ENCODE results near the gene NDST3. TPM values are rescaled to one million over a fixed set of nuclear protein-coding genes. Genes with fewer than 3 reads are reported as not detected.

NDST3 gene
- total RNA-seq, 2 donors from 2014 or later = not detected

DNA sequence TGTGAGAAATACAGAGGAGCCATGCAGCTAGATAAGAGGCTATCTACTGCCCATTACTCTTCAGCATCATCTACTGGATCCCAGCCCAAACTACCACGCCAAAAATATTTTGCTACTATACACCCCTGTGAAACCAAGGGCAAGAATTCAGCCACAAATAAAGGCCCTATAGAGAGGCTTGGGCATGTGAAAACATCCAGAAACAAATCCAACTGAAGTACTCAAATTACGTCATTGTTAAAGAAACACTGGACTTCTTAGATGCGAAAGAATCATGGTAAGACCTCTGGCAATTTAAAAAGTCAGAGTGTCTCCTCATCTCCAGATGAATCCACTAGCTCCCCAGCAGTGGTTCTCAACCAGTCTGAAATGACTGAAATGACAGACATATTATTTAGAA is 12.8 kb downstream of the NDST3 start:
- no peak for ATAC-seq
- Mint-ChIP-seq H3K27ac (no peak overlapping the region), H3K9me3 (peaks cover 3 to 8% of the 10 kb centered on the region in 2 donors), H3K36me3 (peaks cover 0 to 4% of the 10 kb centered on the region in 2 donors)
- DNase-seq (ENCODE audit: low spot score in 2 of 2) = no peak

DNA sequence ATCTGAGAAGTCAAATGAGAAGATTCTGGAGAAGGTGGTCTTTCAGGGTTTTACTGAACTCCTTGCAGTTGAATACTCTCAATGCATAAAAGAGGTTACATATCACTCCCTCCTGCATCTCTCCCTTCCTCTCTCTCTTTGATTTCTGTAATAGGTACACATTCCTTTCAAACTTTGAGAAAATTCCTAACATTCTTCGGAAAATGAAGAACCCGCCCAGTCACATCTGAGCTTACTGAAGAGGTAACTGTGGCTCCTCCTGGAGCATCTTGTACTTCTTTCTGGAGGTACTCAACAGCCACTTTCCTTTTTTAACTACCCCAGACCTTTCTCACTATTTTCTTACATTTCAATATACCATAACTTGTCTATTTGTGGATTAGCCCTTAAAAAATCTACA is 24.7 kb downstream of the NDST3 start:
- Mint-ChIP-seq H3K9me3 (peaks cover 3% of the 10 kb centered on the region in 2 donors), H3K36me3 (no peaks in the 10 kb centered on the region), H3K27ac (no peak overlapping the region)
- DNase-seq (ENCODE audit: low spot score in 2 of 2) (no peak), ATAC-seq (no peak)

DNA sequence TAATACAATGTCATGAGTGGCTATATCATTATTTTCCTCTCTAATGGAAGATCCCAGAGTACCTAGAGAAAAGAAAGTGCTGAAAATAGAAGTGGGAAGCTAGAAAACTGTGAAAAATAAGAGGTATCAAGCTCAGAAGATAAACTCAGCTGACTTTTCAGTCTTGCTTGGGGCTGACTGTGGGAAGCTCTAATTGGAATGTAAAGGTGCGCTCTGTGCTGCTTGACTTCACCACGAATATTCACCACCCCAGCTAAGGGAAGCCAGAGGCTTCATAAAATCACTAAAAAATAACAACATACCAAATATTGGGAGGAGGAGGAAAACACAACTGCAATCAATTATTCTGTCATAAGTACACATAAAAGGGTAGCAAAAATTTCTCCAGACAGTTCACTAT is 25.1 kb downstream of the NDST3 start:
- no peak for DNase-seq (ENCODE audit: low spot score in 2 of 2)
- Mint-ChIP-seq H3K27ac (no peak overlapping the region), H3K36me3 (no peaks in the 10 kb centered on the region), H3K9me3 (peaks cover 3% of the 10 kb centered on the region in 2 donors)
- no peak for ATAC-seq

DNA sequence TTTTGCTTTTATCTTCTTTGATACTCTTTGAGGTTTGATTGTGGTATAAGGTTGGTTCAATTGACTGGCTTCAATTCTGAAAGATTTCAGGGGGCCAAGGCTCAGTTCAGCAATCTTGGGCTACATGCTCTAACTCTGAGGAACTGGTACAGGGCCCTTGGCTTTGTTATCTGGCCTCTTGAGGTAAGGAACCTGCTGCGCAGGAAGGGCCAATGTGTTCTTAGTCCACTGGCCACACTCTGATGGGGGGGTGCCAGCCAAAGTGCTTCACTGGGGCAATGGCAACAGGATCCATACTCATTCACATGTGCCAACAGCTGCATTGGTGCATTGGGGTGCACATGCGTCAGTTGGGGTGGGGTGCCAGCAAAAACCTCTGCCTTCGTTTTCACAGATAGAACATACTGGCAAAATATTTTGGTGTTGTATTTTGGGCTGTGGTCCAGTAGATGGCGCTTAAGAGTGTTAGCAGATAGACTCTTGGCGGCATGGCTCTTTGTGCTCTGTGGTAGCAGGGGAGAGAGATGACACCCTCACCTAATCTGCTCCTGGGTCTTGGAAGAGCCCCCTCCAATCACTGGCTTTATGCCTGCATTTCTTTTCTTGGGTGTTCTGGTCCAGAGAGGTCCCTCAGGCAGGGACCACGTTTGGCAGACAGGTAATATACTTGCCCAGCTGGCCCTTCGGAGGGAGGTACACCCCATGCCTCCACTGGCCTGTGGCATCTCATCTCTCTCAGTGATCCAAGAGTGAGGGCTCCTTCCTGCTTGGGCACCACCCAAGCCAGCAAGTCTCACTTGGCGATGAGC is 42.9 kb downstream of the NDST3 start:
- Mint-ChIP-seq H3K36me3 (peaks cover 0 to 5% of the 10 kb centered on the region in 2 donors), H3K27ac (no peak overlapping the region), H3K9me3 (peaks cover 0 to 11% of the 10 kb centered on the region in 2 donors)
- DNase-seq (ENCODE audit: low spot score in 2 of 2) = peak in 1 of 2 donors; percentile 10
- ATAC-seq = peak in 1 of 2 donors; percentile 58

DNA sequence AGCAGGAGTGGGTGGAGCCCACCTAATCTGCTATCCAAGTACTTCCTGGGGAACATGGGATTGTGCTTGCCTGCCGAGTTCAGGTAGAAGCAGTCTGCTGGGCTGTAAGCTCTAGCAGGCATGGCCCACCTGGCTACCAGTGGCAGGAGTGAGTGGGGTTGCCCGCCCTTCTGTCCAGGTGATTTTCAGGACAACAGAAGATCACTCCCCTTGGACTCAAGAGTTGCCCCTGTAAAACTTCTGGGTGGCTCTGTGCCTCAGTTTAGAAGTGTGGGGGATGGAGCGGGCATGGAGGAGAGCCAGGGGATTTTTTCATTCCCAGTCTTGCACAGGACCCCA is 43.5 kb downstream of the NDST3 start:
- Mint-ChIP-seq H3K36me3 (peaks cover 0 to 5% of the 10 kb centered on the region in 2 donors), H3K9me3 (peaks cover 0 to 7% of the 10 kb centered on the region in 2 donors), H3K27ac (no peak overlapping the region)
- DNase-seq (ENCODE audit: low spot score in 2 of 2) = no peak
- no peak for ATAC-seq

DNA sequence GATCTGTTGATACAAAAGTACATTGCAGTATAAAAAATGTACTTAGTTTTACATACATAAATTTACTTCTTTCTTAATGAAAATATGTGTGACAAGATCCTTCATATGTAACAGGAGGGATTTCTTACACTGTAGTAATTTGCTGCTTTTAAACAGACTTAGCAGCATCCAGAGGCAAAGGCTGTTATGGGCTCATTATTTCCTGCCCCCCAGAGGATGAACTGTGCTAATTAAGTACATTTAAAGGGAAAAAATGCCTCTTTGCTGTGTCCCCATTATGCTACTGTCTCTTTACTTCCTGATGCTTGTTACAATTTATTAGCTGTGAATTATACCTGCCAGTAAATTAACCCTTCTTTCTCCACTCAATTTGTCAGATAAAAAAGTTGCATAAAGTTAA is 47.1 kb downstream of the NDST3 start:
- peaks cover 0 to 3% of the 10 kb centered on the region in 2 donors for H3K9me3 Mint-ChIP-seq
- ATAC-seq (no peak), DNase-seq (ENCODE audit: low spot score in 2 of 2) (no peak)
- no peak overlapping the region for H3K27ac Mint-ChIP-seq
- H3K36me3 Mint-ChIP-seq = peaks cover 0 to 5% of the 10 kb centered on the region in 2 donors

DNA sequence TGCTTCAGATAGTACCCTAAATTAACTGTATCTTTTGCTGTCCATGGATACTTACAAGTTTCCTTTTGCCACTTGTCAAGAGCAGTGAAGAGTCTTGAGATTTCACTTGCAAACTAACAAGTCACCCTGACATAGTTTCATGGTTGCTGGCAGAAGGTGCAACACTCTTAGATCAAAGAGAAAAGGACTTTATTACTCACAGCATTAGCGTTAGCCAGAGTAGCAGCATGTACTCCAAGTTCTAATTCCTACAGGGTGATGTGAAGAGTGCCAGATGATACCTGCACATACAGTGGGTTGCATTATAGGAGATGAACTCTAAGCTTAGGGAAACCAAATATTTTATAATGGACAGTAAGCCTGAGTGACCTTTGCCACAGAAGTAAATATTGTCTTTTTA is 47.9 kb downstream of the NDST3 start:
- Mint-ChIP-seq H3K36me3 (no peaks in the 10 kb centered on the region), H3K9me3 (no peaks in the 10 kb centered on the region), H3K27ac (no peak overlapping the region)
- ATAC-seq = no peak
- no peak for DNase-seq (ENCODE audit: low spot score in 2 of 2)

DNA sequence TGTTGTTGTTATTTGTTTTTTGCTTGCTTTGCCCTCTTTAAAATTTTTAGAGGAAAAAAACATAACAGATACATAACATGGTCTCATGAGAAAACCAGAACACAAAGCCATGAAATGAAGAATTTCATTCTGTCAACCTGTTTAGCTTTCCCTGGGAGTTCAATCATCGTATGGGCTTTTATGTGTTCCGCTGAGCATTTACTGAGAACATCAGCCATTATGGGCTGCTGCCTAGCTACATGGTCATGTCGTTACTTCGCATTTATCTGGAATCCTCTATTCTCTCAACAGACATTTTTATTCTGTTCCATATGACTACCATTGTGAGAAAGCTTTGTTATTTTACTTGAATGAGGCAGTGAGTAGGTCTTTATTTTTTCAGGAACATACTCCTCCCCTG is 51.4 kb downstream of the NDST3 start:
- DNase-seq (ENCODE audit: low spot score in 2 of 2) = no peak
- no peak for ATAC-seq
- no peaks in the 10 kb centered on the region for H3K9me3 Mint-ChIP-seq
- H3K36me3 Mint-ChIP-seq = no peaks in the 10 kb centered on the region
- no peak overlapping the region for H3K27ac Mint-ChIP-seq

DNA sequence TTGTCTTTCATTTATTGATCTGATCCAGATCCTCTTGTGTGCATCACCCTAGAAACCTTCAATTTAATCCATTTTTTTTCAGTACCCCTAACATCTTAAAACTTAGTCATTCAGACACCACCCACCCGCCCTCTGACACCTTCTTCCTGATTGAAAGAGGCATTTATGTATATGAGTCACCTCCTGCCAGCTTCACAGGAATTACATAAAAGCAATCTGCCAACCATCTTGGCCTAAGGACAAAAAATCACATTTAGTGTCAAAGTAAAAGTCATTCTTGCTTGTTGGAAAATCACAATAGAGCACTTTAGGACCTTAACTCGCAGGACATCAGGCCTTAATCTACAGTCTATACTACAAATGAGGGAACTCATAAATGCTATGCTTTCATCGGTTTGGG is 52.1 kb downstream of the NDST3 start:
- Mint-ChIP-seq H3K27ac (no peak overlapping the region), H3K9me3 (no peaks in the 10 kb centered on the region), H3K36me3 (no peaks in the 10 kb centered on the region)
- ATAC-seq (peak; percentile 50 to 71), DNase-seq (ENCODE audit: low spot score in 2 of 2) (no peak)

DNA sequence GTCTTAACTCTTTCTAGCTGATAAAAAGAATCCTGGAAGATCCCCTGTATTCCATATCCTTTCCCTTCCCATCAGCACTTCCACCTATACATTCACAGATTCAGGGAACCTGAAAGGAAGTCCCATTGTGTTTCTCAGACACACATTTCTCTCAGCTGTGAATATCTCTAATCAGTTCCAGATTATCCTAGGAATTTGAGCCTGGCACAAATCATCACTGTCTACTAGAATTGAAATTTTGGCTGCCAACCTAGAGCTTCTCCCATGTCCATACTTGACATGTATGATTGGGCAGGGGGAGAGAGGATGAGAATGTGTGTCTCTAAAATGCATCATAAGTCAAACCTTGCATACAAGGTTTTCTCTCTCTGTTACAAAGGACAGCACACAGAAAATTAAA is 53.1 kb downstream of the NDST3 start:
- H3K9me3 Mint-ChIP-seq = no peaks in the 10 kb centered on the region
- no peak for ATAC-seq
- DNase-seq (ENCODE audit: low spot score in 2 of 2) = no peak

DNA sequence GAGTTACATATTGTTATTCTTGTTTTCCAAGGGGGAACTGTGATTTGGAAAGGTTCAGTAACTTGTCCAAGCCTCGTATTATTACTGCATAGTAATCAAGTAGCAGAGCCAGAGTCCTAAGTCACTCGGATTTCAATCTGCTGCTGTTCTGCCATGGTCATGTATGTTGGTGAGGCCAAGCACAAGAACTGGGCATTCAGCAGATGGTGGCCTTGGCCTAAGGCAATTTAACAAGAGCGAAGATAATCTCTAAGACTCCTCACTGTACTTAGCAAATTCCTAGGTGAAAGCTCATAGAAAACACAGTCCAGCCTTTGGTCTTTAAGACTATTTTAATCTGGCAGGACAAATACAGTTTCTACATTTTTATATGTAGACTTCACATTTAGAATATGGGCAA is 64.8 kb downstream of the NDST3 start:
- ATAC-seq = no peak
- DNase-seq (ENCODE audit: low spot score in 2 of 2) = no peak
- Mint-ChIP-seq H3K36me3 (no peaks in the 10 kb centered on the region), H3K27ac (no peak overlapping the region), H3K9me3 (no peaks in the 10 kb centered on the region)

More for the DNA sequence above, 53.1 kb downstream of the NDST3 start:
- no peaks in the 10 kb centered on the region for H3K36me3 Mint-ChIP-seq
- no peak overlapping the region for H3K27ac Mint-ChIP-seq

DNA sequence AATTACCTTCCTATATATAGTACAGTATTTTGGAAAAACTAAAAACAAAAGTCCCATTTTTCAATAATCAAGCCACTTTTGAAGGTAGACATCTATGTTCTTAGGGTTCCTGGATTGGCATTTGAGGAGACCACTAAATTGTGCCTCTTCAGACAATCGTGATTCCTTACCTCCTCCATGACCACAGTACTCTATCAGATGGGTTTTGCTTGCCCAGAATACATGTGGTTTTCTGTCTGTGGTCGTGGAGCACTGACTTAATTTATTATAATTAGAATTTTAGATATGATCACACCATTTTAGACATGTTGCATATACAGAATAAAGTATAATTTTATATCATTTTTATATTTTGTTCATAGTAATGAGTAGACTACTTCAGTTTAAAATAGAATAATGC is 67.9 kb downstream of the NDST3 start:
- DNase-seq (ENCODE audit: low spot score in 2 of 2) (no peak), ATAC-seq (no peak)
- Mint-ChIP-seq H3K9me3 (no peaks in the 10 kb centered on the region), H3K36me3 (no peaks in the 10 kb centered on the region), H3K27ac (no peak overlapping the region)

DNA sequence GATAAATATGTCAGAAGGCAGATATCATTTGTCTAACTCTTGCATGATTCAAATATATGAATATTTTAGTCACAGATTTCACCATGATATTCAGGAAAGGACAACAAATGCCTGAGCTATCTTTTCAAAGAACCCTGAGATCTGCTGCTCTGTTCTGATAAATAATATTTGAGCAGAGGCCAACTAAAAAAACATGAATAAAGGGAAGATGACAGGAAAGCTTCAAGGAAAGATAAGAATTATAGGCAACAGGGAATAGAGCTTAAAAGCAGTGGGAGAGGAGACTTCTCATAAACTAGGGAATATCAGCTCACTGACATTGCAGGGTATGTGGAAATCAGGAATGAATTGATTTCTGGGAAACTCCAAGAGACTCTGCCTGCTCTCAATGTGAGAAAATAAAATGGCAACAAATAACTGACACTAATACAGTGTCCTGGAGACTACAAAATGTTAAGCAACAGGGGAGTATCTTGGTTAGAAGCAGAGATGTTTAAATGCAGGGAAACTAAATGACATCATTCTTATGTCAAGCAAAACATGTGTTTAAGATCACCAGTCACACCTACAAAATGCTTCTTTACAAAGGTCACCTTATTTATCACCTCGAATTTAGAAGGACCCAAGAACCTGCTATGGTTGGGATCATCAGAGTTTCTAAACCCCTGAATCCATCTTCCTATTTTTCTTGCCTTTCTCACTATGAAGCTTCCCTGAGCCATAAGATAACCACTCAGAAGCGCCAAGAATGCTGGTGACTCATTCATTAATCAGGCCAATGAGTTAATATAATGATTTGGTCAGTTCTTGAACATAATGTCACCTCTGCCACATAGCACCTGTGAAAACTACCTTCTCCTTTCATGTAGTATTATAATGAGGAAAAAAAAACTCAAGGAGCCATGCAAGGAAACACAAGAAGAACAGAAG is 78.1 kb downstream of the NDST3 start:
- no peak for DNase-seq (ENCODE audit: low spot score in 2 of 2)
- Mint-ChIP-seq H3K36me3 (no peaks in the 10 kb centered on the region), H3K27ac (no peak overlapping the region)

DNA sequence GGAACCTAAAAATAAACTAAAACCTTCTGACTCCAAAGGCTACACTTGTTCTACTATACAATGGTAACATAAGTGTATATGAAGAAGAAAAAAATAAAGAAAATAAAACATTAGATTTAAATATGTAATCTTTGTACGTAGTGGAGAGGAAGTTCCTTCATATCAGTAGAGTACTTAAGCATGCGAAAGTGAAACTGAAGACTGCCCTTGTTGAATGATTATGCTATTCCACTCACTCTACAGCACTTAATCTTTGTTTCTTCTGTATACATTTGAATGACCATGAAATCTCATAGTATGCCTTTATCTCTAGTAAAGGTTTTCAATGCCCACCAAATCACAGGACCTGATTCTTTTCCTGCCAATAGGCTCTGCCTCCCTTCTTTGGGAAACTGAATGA is 78.9 kb downstream of the NDST3 start:
- DNase-seq (ENCODE audit: low spot score in 2 of 2) = no peak
- Mint-ChIP-seq H3K27ac (no peak overlapping the region), H3K36me3 (no peaks in the 10 kb centered on the region), H3K9me3 (peaks cover 4 to 8% of the 10 kb centered on the region in 2 donors)
- ATAC-seq = peak in 1 of 2 donors; percentile 40

More for the DNA sequence above, 78.1 kb downstream of the NDST3 start:
- ATAC-seq = no peak
- peaks cover 8% of the 10 kb centered on the region in 2 donors for H3K9me3 Mint-ChIP-seq

DNA sequence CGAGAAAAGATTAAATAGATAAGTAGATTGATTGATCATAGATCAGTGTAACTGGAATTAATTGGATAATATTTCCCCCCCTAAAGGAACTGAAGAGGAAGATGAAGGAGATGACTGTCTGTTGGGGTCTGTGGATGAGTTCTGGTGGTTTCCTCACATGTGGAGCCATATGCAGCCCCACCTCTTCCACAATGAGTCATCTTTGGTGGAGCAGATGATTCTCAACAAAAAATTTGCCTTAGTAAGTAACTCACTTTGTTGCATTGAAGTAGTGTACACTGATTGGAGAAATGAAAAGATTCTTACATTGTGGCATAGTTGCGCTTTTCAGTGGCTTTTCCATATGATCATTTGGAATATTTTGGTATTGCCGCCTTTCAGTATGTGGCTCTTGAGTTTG is 80.4 kb downstream of the NDST3 start:
- no peak overlapping the region for H3K27ac Mint-ChIP-seq
- no peak for DNase-seq (ENCODE audit: low spot score in 2 of 2)
- peaks cover 0 to 8% of the 10 kb centered on the region in 2 donors for H3K9me3 Mint-ChIP-seq
- no peak for ATAC-seq
- H3K36me3 Mint-ChIP-seq = no peaks in the 10 kb centered on the region

DNA sequence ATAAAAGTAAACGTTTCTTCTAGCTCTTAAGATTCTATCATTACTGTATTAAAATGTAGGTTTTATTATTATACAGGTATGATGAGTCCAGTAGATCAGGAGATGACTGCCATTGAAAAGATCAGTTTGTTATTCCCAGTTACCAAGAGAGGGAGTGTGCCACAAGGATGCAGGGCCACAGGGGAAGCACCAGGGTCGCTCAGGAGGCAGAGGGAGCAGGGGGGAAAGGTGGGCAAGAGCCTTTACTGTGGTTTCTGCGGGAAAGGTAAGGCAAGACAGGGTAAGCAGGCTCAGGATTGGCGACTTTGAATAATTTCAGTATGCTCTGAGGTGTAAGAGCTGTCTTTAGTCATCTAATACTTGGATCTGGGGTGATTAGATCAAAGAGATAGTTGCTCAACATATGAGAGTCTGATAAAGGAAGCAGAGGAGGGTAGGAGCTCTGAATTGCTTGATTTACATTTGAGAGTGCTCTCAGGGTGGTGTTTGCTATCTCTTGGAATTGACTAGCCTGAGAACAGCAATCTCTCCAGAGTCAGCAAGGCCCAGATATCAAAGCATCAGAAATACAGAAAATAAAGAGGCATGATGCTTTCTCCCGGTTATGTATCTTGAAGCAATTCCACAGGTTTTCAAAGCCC is 86.0 kb downstream of the NDST3 start:
- no peak overlapping the region for H3K27ac Mint-ChIP-seq
- no peak for DNase-seq (ENCODE audit: low spot score in 2 of 2)
- H3K36me3 Mint-ChIP-seq = no peaks in the 10 kb centered on the region
- ATAC-seq = no peak
- no peaks in the 10 kb centered on the region for H3K9me3 Mint-ChIP-seq

DNA sequence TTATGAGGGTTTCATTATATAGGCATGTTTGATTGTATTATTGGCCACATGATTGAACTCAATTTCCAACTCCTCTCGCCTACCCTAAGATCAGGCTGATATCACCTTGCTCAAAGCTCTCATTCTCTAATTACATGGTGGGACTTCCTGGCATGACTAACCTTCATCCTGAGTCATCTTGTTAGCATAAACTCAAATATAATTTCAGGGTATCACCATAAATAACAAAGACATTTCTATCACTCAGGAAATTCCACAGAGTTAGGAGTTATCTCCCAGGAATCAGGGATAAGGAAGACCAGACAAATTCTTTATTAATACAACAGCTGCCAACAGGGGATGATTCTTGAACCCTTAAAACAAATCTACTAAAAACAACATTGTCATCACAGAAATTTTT is 90.7 kb downstream of the NDST3 start:
- no peaks in the 10 kb centered on the region for H3K36me3 Mint-ChIP-seq
- peaks cover 6% of the 10 kb centered on the region in 2 donors for H3K9me3 Mint-ChIP-seq
- no peak overlapping the region for H3K27ac Mint-ChIP-seq
- no peak for ATAC-seq
- no peak for DNase-seq (ENCODE audit: low spot score in 2 of 2)
